ENCODE measurements around the gene GPX8. TPM values are rescaled to one million over a fixed set of nuclear protein-coding genes. Genes with fewer than 3 reads are reported as not detected.

The GPX8 gene
- total and polyA plus RNA-seq, 9 donors, result 14.4 to 58.8 (median 29.8) TPM

- H3K4me3 ChIP-seq, result no peak overlapping the region
- TF ChIP-seq CTCF (IDR thresholded peaks at IDR 0.05), result no peak
- no peak for TF ChIP-seq EP300 (IDR thresholded peaks at IDR 0.05)
- no peaks in the 10 kb centered on the region for H3K36me3 ChIP-seq
- intact Hi-C loops (cut with DNase I), result loop anchor here in 1 of 4 donors (10.0 kb wide), 1 partner anchor 239 kb away; no protein-coding TSS in a partner anchor
- no peaks in the 10 kb centered on the region for H3K27me3 ChIP-seq
- H3K4me1 ChIP-seq (ENCODE audit: insufficient read depth), result no peaks in the 10 kb centered on the region
- H3K27ac ChIP-seq, result no peak overlapping the region
- no peaks in the 10 kb centered on the region for H3K9me3 ChIP-seq
- 53 to 61% (median 59%) methylated on average over 4 of the region's 4 CpGs for WGBS, 3 donors
- DNase-seq, result no peak
Measured at GRCh38 chr5:55143624-55144023, 16.3 kb upstream of the GPX8 start.

GRCh38 chr5:55146080-55146479 lies 13.9 kb upstream of the GPX8 start:
- intact Hi-C loops (cut with DNase I), result loop anchor here in 1 of 4 donors (10.0 kb wide), 1 partner anchor 241 kb away; no protein-coding TSS in a partner anchor
- 58 to 74% (median 64%) methylated on average over 8 of the region's 8 CpGs for WGBS, 3 donors
- DNase-seq, result no peak

DNA sequence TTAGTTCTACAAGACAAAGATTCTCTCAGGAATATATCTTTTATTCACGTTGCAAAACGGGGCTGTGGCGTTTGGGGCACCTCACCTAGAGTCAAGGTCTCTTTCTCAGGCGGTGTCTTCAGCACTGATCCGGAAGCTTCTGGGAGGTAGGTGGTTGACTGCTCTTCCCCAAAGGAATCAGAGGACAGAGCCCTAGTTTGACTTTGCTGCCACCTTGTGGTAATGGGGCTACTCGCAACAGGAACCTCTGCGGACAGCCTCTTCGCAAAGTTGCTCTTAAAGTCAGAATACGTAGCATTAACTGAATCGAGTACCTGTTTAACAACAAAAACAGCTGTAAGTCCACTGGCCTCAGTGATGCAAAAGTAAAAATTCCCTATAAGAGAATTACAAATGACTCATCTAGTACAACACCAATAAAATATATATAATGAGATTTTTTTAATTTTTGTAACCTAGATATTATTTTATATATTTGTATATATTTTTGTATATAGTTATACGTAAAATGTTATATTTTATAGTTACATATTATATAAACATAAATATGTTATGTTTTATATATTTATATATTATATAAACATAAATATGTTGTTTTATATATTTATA lies 13.3 kb upstream of the GPX8 start:
- intact Hi-C loops (cut with DNase I), result loop anchor here in 1 of 4 donors (10.0 kb wide), 1 partner anchor 242 kb away; no protein-coding TSS in a partner anchor

More at GRCh38 chr5:55146080-55146479, 13.9 kb upstream of the GPX8 start:
- Histone ChIP-seq H3K9me3 (no peaks in the 10 kb centered on the region), H3K4me3 (no peak overlapping the region), H3K4me1 (ENCODE audit: insufficient read depth) (no peaks in the 10 kb centered on the region), H3K27me3 (no peaks in the 10 kb centered on the region), H3K36me3 (no peaks in the 10 kb centered on the region), H3K27ac (no peak overlapping the region)
- TF ChIP-seq EP300 (IDR thresholded peaks at IDR 0.05), result no peak
- no peak for TF ChIP-seq CTCF (IDR thresholded peaks at IDR 0.05)
- no peak for TF ChIP-seq POLR2A (IDR thresholded peaks at IDR 0.05)

DNA sequence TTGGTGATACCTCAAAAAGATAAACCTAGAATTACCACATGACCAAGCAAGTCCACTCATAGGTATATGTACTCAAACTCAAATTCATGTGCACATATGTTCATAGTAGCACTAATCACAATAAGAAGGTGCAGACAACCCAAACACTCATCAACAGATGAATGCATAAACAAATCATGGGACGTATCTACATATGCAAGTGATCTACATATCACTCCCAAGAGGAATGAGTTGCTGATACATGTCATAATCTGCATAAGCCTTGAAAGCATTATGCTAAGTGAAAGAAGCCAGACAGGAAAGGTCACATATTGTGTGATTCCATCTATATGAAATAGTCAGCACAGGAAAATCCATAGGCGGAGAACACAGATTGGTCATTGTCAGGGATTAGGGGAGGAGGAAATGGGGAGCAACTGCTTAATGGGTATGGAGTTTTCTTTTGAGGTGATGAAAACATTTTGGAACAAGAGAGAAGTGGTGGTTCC lies 10.6 kb upstream of the GPX8 start:
- Histone ChIP-seq H3K27ac (no peak overlapping the region), H3K4me1 (ENCODE audit: insufficient read depth) (no peaks in the 10 kb centered on the region), H3K27me3 (no peaks in the 10 kb centered on the region), H3K36me3 (no peaks in the 10 kb centered on the region), H3K4me3 (no peak overlapping the region), H3K9me3 (no peaks in the 10 kb centered on the region)
- intact Hi-C loops (cut with DNase I), result loop anchor here in 1 of 4 donors (10.0 kb wide), 1 partner anchor 245 kb away; no protein-coding TSS in a partner anchor
- WGBS, 3 donors, result 73 to 82% (median 74%) methylated on average over 2 of the region's 2 CpGs
- no peak for DNase-seq
- TF ChIP-seq CTCF (IDR thresholded peaks at IDR 0.05), result no peak
- no peak for TF ChIP-seq EP300 (IDR thresholded peaks at IDR 0.05)
- no peak for TF ChIP-seq POLR2A (IDR thresholded peaks at IDR 0.05)

More for the DNA sequence above, 13.3 kb upstream of the GPX8 start:
- H3K36me3 ChIP-seq, result no peaks in the 10 kb centered on the region
- 5 to 7% (median 7%) methylated on average over 11 of the region's 11 CpGs for WGBS, 3 donors
- no peak overlapping the region for H3K27ac ChIP-seq
- DNase-seq, result peak; percentile 36 to 77 (median 72)
- H3K4me3 ChIP-seq, result no peak overlapping the region
- H3K27me3 ChIP-seq, result no peaks in the 10 kb centered on the region
- no peak for TF ChIP-seq POLR2A (IDR thresholded peaks at IDR 0.05)
- peak; percentile 53 to 62 (median 62) for TF ChIP-seq CTCF (IDR thresholded peaks at IDR 0.05)
- no peak for TF ChIP-seq EP300 (IDR thresholded peaks at IDR 0.05)
- no peaks in the 10 kb centered on the region for H3K9me3 ChIP-seq
- H3K4me1 ChIP-seq (ENCODE audit: insufficient read depth), result no peaks in the 10 kb centered on the region
